Right atrium auricular region (tissue), 2 donors: ENCODE measurements around the gene CYP8B1. TPM values are rescaled to one million over a fixed set of nuclear protein-coding genes. Genes with fewer than 3 reads are reported as not detected.

Source experiments
- DNase-seq: peaks from one replicate; pipeline ENCODE4 v3.0.0-alpha.2; 2019; ENCODE audit warnings: low spot score
- H3K27ac ChIP-seq, 2 donors: fragments of 200-600 bp; sonication (generic); 1 replicate in 1 of 2; 2 replicates in 1 of 2; pipeline ENCODE4 v1.5.1; 2016 to 2019
- H3K27me3 ChIP-seq, 2 donors: fragments of 200-600 bp; sonication (generic); one replicate each; pipeline versions ENCODE4 v1.5.1 to v1.6.0; 2017 to 2019
- H3K36me3 ChIP-seq: fragments of 200-600 bp; sonication (generic); one replicate; pipeline ENCODE4 v1.5.1; 2016
- H3K4me1 ChIP-seq, 2 donors: fragments of 200-600 bp; sonication (generic); one replicate each; pipeline versions ENCODE4 v1.5.1 to v1.6.0; 2017 to 2019
- H3K4me3 ChIP-seq, 2 donors: fragments of 200-600 bp; sonication (generic); 1 replicate in 1 of 2; 2 replicates in 1 of 2; pipeline ENCODE4 v1.5.1; 2017 to 2019; ENCODE audit warnings: mild to moderate bottlenecking in 1 of 2, moderate library complexity in 1 of 2
- H3K9me3 ChIP-seq, 2 donors: fragments of 200-600 bp; sonication (generic); one replicate each; pipeline ENCODE4 v1.5.1; 2019
- CTCF ChIP-seq, 2 donors: fragments of 200-600 bp; sonication (generic); IDR thresholded peaks; one replicate each; pipeline ENCODE4 v1.5.1; 2019; ENCODE audit warnings: antibody characterized with exemption in 2 of 2
- total RNA-seq, 2 donors: library from RNA; depleted of rRNA; stranded (reverse); fragments of >200 nt; gene quantifications; one replicate each; pipeline ENCODE4 v1.1.0, GENCODE V29; 2016

The CYP8B1 gene
- total RNA-seq, 2 donors from 2014 or later, result not detected

GRCh38 chr3:42827023-42827422 lies 48.7 kb downstream of the CYP8B1 start:
- no peak for DNase-seq
- peaks cover 0 to 4% of the 10 kb centered on the region in 2 donors for H3K4me1 ChIP-seq
- no peaks in the 10 kb centered on the region for H3K27me3 ChIP-seq
- no peak overlapping the region for H3K4me3 ChIP-seq
- TF ChIP-seq CTCF (IDR thresholded peaks at IDR 0.05), result no peak
- H3K9me3 ChIP-seq, result no peaks in the 10 kb centered on the region
- H3K27ac ChIP-seq, result no peak overlapping the region
- no peaks in the 10 kb centered on the region for H3K36me3 ChIP-seq

GRCh38 chr3:42826141-42826540 lies 49.5 kb downstream of the CYP8B1 start:
- H3K27me3 ChIP-seq, result no peaks in the 10 kb centered on the region
- H3K9me3 ChIP-seq, result no peaks in the 10 kb centered on the region
- DNase-seq, result no peak
- H3K27ac ChIP-seq, result no peak overlapping the region
- no peak overlapping the region for H3K4me3 ChIP-seq
- H3K36me3 ChIP-seq, result no peaks in the 10 kb centered on the region
- no peak for TF ChIP-seq CTCF (IDR thresholded peaks at IDR 0.05)
- H3K4me1 ChIP-seq, result peaks cover 0 to 3% of the 10 kb centered on the region in 2 donors

- Histone ChIP-seq H3K36me3 (no peaks in the 10 kb centered on the region), H3K4me1 (no peaks in the 10 kb centered on the region), H3K9me3 (no peaks in the 10 kb centered on the region), H3K27me3 (no peaks in the 10 kb centered on the region), H3K27ac (no peak overlapping the region), H3K4me3 (no peak overlapping the region)
- no peak for DNase-seq
- TF ChIP-seq CTCF (IDR thresholded peaks at IDR 0.05), result no peak
Observed at GRCh38 chr3:42823351-42823750, 52.3 kb downstream of the CYP8B1 start.

- no peaks in the 10 kb centered on the region for H3K27me3 ChIP-seq
- no peaks in the 10 kb centered on the region for H3K9me3 ChIP-seq
- H3K36me3 ChIP-seq, result no peaks in the 10 kb centered on the region
- DNase-seq, result no peak
- TF ChIP-seq CTCF (IDR thresholded peaks at IDR 0.05), result no peak
- H3K27ac ChIP-seq, result no peak overlapping the region
- H3K4me3 ChIP-seq, result no peak overlapping the region
- no peaks in the 10 kb centered on the region for H3K4me1 ChIP-seq
Observed at GRCh38 chr3:42822828-42823227, 52.9 kb downstream of the CYP8B1 start.

Other genes starting within 250 kb of the CYP8B1 start
- gene ZBTB47, start 222.2 kb downstream of the CYP8B1 start, total RNA-seq, result 100 to 1,000 TPM in 1 of 2 donors, 10 to 100 TPM in 1; 92.4 to 129 TPM
- under 1 TPM; 0.15 to 0.63 TPM for gene KLHL40, start 190.3 kb downstream of the CYP8B1 start, total RNA-seq
- gene HHATL, start 173.1 kb downstream of the CYP8B1 start, total RNA-seq, result 100 to 1,000 TPM; 444 to 908 TPM
- gene CCDC13, start 102.6 kb downstream of the CYP8B1 start, total RNA-seq, result under 1 TPM in 1 of 2 donors, not detected in 1; 0.35 TPM
- 100 to 1,000 TPM; 213 to 299 TPM for gene HIGD1A, start 71.4 kb downstream of the CYP8B1 start, total RNA-seq
- gene ACKR2, start 66.4 kb downstream of the CYP8B1 start, total RNA-seq, result 1 to 10 TPM in 1 of 2 donors, under 1 TPM in 1; 0.78 to 6.2 TPM
- gene ZNF662, start 30.3 kb upstream of the CYP8B1 start, total RNA-seq, result 1 to 10 TPM; 1.7 to 2.7 TPM
- 1 to 10 TPM; 1.5 to 2.1 TPM for gene GASK1A, start 103.4 kb upstream of the CYP8B1 start, total RNA-seq
- gene POMGNT2, start 230.2 kb upstream of the CYP8B1 start, total RNA-seq, result 10 to 100 TPM; 28.0 to 33.1 TPM